Measurements from ENCODE around the gene FKBP2. TPM values are rescaled to one million over a fixed set of nuclear protein-coding genes. Genes with fewer than 3 reads are reported as not detected.

FKBP2 gene
- total RNA-seq, 1 experiment from 2014 or later: 84.2 TPM

- Histone ChIP-seq H3K27ac (no peak overlapping the region), H4K20me1 (ENCODE audit: insufficient read depth) (peaks cover 9% of the 10 kb centered on the region; the same call in 1 of the 2 replicates), H3K27me3 (ENCODE audit: insufficient read depth, low read depth) (no peaks in the 10 kb centered on the region), H3K4me1 (replicated peaks; ENCODE audit: insufficient read depth) (no peaks in the 10 kb centered on the region), H3F3A (ENCODE audit: insufficient read depth, low read depth) (peaks cover 19% of the 10 kb centered on the region; the same call in 1 of the 2 replicates), H3K4me2 (no peak overlapping the region), H2AFZ (no peak overlapping the region), H3K9me3 (ENCODE audit: insufficient read depth, low read depth) (no peaks in the 10 kb centered on the region), H3K4me3 (no peak overlapping the region), H3K79me2 (ENCODE audit: low read depth) (peaks cover 14% of the 10 kb centered on the region), H3K9me2 (ENCODE audit: insufficient read depth) (no peaks in the 10 kb centered on the region), H3K36me3 (ENCODE audit: low read depth) (0 out of 2 replicates have a peak, but pooled peaks cover 5% of the 10 kb centered on the region)
- intact Hi-C loops (cut with micrococcal nuclease; ENCODE audit: unreplicated experiment): no loop called here
- CTCF ChIA-PET: interaction anchor here (0.5 kb wide), 1 partner anchor 489 kb away, joined by 4 read pairs; no protein-coding TSS in a partner anchor
- no TSS peak for BruUV-seq (replicated peaks)
- POLR2A ChIA-PET (ENCODE audit: unreplicated experiment): no interaction called here
- DNase-seq: peak in 1 of 2 experiments; percentile 27
- TF ChIP-seq CTCF (conservative IDR thresholded peaks at IDR 0.05) (no peak), EZH2 (IDR thresholded peaks at IDR 0.05; ENCODE audit: low read depth) (no peak)
Observed at GRCh38 chr11:64256300-64256699, 15.4 kb downstream of the FKBP2 start.

GRCh38 chr11:64258356-64258755 is 17.5 kb downstream of the FKBP2 start:
- no peak for DNase-seq
- H3F3A ChIP-seq (ENCODE audit: insufficient read depth, low read depth): peaks cover 6% of the 10 kb centered on the region; the same call in 1 of the 2 replicates
- ChIA-PET POLR2A (ENCODE audit: unreplicated experiment) (no interaction called here), CTCF (interaction anchor here (0.6 to 1.1 kb wide), 4 partner anchors 9 to 458 kb away, joined by 5 to 9 read pairs (median 6); no protein-coding TSS in a partner anchor)
- no peak overlapping the region for H3K4me3 ChIP-seq
- H3K27ac ChIP-seq: no peak overlapping the region
- peaks cover 14% of the 10 kb centered on the region; the same call in 1 of the 2 replicates for H3K36me3 ChIP-seq (ENCODE audit: low read depth)
- no peaks in the 10 kb centered on the region for H3K27me3 ChIP-seq (ENCODE audit: insufficient read depth, low read depth)
- intact Hi-C loops (cut with micrococcal nuclease; ENCODE audit: unreplicated experiment): no loop called here
- BruUV-seq (replicated peaks): no TSS peak
- H3K4me2 ChIP-seq: no peak overlapping the region
- no peaks in the 10 kb centered on the region for H3K9me2 ChIP-seq (ENCODE audit: insufficient read depth)
- no peak for TF ChIP-seq CTCF (conservative IDR thresholded peaks at IDR 0.05)
- no peak for TF ChIP-seq EZH2 (IDR thresholded peaks at IDR 0.05; ENCODE audit: low read depth)
- no peaks in the 10 kb centered on the region for H3K79me2 ChIP-seq (ENCODE audit: low read depth)
- peaks cover 4% of the 10 kb centered on the region; the same call in 1 of the 2 replicates for H4K20me1 ChIP-seq (ENCODE audit: insufficient read depth)
- no peaks in the 10 kb centered on the region for H3K9me3 ChIP-seq (ENCODE audit: insufficient read depth, low read depth)
- no peak overlapping the region for H2AFZ ChIP-seq
- no peaks in the 10 kb centered on the region for H3K4me1 ChIP-seq (replicated peaks; ENCODE audit: insufficient read depth)

GRCh38 chr11:64258946-64259532 is 18.1 kb downstream of the FKBP2 start:
- POLR2A ChIA-PET (ENCODE audit: unreplicated experiment): no interaction called here
- TF ChIP-seq CTCF (conservative IDR thresholded peaks at IDR 0.05) (no peak), EZH2 (IDR thresholded peaks at IDR 0.05; ENCODE audit: low read depth) (no peak)
- intact Hi-C loops (cut with micrococcal nuclease; ENCODE audit: unreplicated experiment): no loop called here
- no peaks in the 10 kb centered on the region for H3K4me1 ChIP-seq (replicated peaks; ENCODE audit: insufficient read depth)
- no peak overlapping the region for H2AFZ ChIP-seq
- no peaks in the 10 kb centered on the region for H3K27me3 ChIP-seq (ENCODE audit: insufficient read depth, low read depth)
- H3K4me2 ChIP-seq: no peak overlapping the region
- no TSS peak for BruUV-seq (replicated peaks)
- CTCF ChIA-PET: no interaction called here
- H3K9me2 ChIP-seq (ENCODE audit: insufficient read depth): no peaks in the 10 kb centered on the region
- H3K79me2 ChIP-seq (ENCODE audit: low read depth): no peaks in the 10 kb centered on the region
- H3K4me3 ChIP-seq: no peak overlapping the region
- peaks cover 14% of the 10 kb centered on the region; the same call in 1 of the 2 replicates for H3K36me3 ChIP-seq (ENCODE audit: low read depth)
- H3K27ac ChIP-seq: no peak overlapping the region
- no peak for DNase-seq
- peaks cover 6% of the 10 kb centered on the region; the same call in 1 of the 2 replicates for H3F3A ChIP-seq (ENCODE audit: insufficient read depth, low read depth)
- no peaks in the 10 kb centered on the region for H3K9me3 ChIP-seq (ENCODE audit: insufficient read depth, low read depth)
- H4K20me1 ChIP-seq (ENCODE audit: insufficient read depth): peaks cover 4% of the 10 kb centered on the region; the same call in 1 of the 2 replicates
